ENCODE data around the gene TPM3.

DNA sequence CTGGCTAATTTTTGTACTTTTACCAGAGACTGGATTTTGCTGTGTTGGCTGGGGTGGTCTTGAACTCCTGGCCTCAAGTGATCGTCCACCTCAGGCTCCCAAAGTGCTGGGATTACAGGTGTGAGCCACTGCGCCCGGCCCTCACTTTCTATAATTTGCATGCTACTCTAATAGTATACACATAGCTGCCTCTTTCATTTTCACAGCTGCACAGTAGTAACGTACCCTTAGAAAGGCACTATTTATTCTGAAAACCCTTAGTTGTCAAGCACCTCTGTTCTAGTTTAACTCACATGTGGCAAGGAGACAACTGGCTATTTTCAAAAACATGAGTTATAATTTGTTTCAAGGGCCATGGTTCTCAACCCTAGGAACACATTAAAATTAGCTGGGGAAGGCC is 17.2 kb downstream of the TPM3 start:
- TF ChIP-seq POLR2AphosphoS5 (IDR thresholded peaks at IDR 0.05), result no peak
- TF ChIP-seq, protein P1, sequence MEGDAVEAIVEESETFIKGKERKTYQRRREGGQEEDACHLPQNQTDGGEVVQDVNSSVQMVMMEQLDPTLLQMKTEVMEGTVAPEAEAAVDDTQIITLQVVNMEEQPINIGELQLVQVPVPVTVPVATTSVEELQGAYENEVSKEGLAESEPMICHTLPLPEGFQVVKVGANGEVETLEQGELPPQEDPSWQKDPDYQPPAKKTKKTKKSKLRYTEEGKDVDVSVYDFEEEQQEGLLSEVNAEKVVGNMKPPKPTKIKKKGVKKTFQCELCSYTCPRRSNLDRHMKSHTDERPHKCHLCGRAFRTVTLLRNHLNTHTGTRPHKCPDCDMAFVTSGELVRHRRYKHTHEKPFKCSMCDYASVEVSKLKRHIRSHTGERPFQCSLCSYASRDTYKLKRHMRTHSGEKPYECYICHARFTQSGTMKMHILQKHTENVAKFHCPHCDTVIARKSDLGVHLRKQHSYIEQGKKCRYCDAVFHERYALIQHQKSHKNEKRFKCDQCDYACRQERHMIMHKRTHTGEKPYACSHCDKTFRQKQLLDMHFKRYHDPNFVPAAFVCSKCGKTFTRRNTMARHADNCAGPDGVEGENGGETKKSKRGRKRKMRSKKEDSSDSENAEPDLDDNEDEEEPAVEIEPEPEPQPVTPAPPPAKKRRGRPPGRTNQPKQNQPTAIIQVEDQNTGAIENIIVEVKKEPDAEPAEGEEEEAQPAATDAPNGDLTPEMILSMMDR (IDR thresholded peaks at IDR 0.05), result no peak

Measured in stomach (tissue), 4 donors.